DMS 273 treated with DMSO at 0.1 percent for 48 hours (cell line): Measurements from ENCODE around the gene HDC.

Experiments
- DNase-seq: peaks from one replicate; lab custom pipeline; 2025; lab: John Stamatoyannopoulos, UW

HDC gene, protein sequence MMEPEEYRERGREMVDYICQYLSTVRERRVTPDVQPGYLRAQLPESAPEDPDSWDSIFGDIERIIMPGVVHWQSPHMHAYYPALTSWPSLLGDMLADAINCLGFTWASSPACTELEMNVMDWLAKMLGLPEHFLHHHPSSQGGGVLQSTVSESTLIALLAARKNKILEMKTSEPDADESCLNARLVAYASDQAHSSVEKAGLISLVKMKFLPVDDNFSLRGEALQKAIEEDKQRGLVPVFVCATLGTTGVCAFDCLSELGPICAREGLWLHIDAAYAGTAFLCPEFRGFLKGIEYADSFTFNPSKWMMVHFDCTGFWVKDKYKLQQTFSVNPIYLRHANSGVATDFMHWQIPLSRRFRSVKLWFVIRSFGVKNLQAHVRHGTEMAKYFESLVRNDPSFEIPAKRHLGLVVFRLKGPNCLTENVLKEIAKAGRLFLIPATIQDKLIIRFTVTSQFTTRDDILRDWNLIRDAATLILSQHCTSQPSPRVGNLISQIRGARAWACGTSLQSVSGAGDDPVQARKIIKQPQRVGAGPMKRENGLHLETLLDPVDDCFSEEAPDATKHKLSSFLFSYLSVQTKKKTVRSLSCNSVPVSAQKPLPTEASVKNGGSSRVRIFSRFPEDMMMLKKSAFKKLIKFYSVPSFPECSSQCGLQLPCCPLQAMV

DNA sequence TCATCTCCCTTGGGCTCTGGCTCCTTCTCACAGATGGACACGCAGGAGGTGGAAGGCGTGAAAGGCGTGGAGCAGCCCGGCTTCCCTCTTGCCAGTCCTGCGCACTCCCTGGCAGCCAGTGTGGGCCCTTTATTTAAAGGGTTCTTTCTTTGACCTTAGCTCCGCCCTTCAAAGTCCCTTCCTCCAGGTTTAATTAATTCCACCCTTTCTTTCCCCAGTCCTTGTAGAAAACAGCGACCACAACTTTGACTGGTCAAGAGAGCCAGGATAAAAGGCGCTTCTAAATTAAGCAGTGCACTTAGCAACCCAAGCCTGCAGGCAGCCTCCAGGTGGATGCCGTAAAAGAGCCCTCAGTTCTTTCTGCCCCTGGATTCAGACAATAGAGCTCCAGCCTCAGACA is at the start of gene HDC:
Gene HDC, minus strand, starts transcription at position 107 of the 400 bp plus-strand sequence. Its CDS starts 103 bp downstream, at position 4.
- DNase-seq = no peak

DNA sequence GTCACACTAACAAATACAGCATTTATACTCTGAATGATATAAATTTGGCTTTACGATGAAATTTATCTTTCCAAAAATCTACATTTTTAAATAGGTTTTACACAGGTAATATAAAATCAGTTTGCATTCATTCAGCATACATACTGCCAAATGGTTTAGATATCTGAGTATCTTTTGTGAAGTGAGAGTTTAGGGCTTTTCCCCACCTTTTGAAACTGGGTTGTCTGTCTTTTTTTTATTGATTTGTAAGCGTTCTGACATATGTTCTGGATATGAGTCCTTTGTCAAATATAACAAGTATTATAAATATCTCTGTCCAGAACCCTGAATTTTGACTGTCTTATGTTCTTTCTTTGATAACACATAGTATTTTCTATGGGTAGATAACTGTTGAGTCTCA is 47.1 kb upstream of the HDC start:
- DNase-seq = no peak

DNA sequence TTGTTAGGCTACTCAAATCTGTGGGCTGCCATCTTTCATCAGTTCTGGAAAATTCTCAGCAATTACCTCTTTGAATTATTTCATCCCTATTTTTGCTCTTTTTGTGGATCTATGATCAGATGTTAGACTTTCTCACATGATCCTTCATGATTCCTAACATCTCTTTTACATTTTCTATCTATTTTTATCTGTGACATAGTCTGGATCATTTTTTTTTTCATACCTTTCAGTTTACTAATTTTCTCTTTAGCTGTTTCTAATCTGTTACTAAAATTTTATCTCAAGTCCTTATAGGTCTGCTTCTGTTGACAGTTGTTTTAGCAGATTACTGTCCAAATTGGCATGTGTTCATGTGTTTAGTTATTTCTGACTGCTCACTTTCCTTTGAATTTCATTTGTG is 42.3 kb upstream of the HDC start:
- DNase-seq = no peak

DNA sequence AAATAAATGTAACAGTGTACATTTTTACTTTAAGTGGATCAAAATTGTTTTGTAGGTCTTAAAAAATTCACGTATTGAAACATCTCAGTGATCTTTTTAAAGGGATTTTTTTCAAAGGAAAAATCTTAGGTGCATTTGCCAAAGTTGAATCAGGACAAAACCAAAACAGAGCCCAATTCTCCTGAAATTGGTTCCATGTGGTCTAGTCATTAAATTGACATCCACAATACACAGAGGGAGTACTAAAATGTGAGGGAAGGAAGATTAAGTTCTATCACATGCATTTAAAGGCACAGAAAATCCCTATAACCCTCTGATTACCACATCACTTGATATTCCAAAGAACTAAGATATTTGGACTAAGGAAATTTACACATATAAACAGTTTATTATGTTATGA is 39.3 kb upstream of the HDC start:
- DNase-seq = no peak

DNA sequence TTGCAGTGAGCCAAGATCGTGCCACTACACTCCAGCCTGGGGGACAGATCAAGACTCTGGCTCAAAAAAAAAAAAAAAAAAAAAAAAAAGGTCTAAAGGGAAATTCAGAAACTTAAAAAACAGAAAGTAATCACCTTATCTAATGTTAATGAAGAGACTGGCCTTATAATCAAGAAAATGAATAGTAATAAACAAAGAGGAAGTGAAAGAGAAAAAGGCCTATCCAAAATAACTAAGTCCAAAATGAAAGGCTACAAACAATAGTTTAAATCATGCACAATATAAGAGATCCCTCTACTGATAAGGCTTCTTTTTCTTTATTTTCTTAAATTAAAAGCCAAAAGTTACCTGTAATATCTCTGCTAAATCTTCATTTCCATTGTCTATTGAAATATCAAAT is 37.1 kb upstream of the HDC start:
- DNase-seq = no peak

DNA sequence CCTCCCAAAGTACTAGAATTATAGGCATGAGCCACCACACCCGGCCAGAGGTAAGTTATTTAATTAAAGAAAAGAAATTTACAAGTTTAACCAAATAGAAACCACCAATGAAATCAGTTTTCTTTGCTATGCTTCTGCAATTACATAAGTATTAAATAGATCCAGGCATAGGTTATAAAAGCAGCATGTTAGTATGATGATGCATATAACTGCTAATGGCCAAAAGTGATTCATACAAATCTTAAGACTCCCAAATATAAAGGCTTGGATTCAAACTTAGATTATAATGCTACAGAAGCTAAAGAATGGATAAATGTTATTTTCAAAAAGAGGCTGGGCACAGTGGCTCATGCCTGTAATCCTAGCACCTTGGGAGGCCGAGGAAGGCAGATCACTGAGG is 32.8 kb upstream of the HDC start:
- no peak for DNase-seq

DNA sequence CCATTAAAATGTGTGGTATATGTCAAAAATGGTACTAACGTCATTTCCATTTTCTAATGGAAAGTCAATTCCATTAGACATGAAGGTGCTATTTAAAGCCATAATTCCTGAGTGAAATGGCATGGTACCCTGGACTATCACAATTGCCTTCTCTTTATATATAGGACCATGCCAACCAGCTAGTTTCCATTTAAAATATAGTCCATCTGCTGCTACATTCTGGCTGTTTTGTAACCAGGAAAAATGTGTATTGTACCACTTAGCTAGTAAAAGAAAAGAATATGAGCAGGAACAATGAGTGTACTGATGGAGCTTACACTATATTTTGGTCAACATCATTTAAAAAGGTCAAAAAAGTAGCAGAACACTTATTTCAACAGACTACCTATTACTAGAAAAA is 30.4 kb upstream of the HDC start:
- no peak for DNase-seq

DNA sequence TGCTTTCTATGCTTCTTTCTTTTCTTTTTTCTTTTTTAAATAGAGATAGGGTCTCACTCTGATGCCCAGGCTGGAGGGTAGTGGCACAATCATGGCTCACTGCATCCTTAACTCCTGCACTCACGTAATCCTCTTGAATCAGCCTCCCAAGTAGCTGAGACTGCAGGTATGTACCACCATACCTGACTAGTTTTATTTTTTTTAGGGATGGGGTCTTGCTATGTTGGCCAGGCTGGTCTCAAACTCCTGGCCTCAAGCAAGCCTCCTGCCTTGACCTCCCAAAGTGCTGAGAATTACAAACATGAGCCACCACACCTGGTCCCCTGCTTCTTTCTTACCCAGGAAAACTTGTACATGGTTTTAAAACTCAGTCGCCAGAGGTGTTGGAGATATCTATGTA is 24.2 kb upstream of the HDC start:
- no peak for DNase-seq

DNA sequence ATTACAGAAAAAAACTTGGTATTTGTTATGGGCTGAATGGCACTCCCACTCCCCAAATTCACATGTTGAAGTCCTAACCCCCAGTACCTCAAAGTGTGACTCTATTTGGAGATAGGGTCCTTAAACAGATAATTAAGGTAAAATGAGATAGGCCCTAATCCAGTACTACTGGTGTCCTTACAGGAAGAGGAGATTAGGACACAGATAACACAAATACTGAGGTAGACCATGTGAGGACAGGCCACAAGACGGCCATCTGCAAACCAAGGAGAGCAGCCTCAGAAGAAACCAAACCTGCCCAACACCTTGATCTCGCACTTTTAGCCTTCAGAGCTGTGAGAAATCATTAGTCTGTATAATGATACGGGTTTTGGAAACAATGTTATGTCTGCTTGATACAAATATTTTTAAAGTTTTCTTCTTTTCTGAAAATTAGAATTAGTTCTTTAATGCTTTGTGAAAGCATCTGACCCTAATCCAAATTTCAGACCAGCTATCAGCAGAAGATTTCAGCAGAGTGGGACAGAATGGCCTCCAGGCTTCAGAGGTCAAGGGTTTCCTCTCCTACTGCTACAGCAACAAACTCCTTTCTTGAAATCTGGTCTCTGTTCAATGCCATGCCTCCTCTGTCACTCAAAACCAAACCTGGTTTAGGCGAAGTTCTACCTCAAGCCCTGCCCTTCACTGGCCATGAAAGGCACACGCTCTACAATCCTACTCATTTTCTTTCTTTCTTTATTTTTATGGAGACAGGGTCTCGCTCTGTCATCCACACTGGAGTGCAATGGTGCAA is 22.0 kb upstream of the HDC start:
- DNase-seq = no peak

DNA sequence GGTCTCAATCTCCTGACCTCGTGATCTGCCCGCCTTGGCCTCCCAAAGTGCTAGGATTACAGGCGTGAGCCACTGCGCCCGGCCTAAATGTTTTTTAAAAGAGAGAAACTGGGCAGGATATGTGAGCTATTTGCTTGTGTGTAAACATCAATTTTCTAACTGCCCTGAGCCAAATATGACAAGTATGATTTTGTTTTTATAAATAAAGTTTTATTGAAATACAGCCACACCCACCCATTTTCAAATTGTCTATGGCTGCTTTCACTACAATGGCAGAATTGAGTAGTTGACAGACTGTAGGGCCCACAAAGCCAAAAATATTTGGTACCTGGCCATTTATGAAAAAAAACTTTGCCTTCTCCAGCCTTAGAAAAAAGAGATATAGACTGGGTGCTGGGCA is 15.9 kb upstream of the HDC start:
- no peak for DNase-seq

DNA sequence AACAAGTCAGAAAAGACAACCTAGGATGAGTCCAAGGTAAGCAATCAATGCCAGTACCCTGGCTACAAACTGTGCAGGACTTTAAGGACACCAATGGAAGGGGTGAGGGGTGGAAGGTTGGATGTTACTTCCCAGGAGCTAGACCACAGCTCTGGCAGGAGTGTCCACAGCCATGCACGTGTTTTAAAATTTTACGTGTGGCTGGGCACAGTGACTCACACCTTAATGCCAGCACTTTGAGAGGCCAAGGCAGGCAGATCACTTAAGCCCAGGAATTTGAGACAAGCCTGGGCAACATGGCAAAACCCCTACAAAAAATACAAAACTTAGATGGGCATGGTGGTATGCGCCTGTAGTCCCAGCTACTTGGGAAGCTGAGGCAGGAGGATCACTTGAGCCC is 14.7 kb upstream of the HDC start:
- no peak for DNase-seq

DNA sequence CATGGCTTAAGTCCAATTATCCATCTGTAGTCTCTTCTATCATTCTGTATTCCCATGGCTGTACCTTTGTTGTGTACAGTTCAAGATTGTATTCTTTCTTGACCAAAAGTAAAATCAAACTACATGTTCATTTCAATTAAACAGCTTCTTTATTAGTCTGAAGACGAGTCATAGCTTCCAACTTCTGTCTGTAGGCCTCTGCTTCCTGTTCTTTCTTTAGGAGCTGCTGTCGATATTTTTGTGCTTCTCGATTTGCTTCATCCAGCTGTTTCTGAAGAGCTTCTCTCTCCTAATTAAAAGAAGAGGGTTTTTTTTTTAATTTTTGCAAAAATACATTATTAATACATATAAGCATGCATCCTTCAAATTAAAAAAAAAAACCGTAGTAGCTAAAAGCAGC is 13.0 kb upstream of the HDC start:
- DNase-seq = no peak

DNA sequence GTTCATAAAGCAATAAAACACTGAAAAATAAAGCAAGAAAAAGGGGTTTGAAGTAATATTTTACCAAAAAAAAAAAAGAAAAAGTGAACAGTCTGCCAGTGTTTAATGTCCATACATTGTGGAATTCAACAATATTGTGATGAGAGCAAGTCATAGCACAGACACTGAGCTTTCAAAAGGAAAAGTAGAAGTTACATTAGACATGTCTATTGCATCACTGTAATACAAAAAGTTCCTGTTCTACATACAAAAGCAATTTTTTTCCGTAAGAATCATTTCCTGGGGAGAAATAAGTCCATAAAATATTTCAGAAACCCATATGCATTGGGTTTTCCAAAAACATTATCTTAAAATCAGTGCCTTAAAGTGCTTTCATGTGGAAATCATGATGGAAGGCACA is 11.8 kb upstream of the HDC start:
- no peak for DNase-seq

DNA sequence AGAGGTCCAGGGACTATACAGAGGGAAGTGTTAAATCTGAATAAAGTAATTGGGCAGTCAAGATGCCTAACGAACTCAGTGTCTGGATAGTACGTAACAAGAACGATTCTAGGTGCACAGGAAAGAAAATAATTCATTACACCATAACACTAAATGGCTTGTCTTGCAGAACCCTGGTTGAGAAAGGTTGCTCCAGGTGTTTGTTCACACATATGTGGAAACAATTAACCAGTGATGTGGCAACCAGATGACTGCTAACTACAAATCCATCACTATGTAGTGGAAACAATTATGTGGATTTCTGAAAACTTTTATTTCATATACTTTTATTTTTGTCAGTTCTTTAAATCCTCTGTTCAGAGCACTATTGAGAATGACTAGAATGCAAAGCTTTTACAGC is 10.4 kb upstream of the HDC start:
- DNase-seq = no peak

DNA sequence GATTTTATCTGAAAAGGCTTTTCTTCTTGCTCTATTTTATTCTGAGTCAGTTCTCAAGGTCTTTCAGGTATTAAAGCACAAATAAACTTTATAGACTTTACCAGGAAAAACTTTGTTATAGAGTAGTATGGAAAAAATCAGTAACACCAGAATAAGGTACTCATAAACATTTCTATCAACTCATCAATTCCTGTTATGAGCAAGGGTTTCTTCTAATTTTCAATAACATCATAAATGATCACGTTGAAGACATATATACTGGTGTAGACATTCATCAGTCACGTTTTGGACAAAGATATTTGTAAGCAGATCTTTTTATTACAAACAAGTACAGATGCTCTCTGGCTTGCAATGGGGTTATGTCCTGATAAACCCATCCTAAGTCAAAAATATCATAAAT is 9.6 kb upstream of the HDC start:
- DNase-seq = no peak

DNA sequence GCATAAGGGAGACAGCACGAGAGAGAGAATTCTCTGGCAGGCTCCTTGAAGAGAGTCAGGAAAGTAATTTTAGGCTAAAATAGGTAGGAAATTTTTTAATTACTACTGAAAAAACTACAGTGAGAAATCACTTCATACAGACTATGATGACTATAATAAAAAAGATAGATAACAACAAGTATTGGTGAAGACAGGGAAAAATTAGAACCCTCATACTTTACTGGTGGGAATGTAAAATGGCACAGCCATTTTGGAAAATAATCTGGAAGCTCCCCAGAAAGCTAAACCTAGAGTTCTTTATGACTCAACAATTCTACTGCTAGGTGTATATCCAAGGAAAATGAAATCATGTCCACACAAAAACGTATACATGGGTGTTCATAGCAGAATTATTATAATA is 2.1 kb upstream of the HDC start:
- no peak for DNase-seq

DNA sequence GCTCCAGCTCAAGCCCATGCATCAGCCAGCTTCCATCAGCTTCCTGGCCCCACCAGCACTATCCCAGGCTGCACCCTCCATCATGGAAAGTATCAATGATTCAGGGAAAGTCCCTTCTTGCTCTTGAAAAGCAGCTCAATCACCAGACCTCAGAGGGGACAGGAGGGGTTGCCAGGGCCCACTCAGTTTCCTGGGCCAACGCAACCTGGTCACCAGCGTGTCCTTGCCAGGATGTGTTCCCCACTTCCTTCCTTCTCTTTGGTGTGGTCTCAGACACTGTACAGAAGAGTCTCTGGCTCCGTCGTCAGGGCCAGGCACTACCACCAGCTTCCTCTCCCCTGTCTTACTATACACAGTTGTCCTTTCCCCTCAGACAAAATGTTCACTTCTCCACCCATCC is 3.0 kb downstream of the HDC start:
- no peak for DNase-seq

DNA sequence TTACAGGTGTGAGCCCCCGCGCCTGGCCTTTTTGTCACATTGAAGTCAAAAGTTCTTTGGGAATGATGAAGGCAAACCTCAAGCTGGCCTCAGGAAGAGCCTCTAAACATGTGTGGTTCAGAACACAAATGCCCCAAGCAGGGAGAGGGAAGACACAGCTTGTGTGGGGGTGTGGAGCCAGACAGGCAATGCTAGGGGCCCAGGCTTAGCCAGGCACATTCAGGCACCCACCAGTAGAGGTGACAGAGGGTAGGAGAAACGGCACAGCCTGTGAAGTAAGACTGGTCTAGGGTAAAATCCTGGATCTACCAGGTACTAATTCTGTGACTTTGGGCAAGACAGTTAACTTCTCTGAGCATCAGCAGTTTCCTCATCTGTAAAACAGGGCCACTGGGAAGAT is 3.5 kb downstream of the HDC start:
- no peak for DNase-seq

DNA sequence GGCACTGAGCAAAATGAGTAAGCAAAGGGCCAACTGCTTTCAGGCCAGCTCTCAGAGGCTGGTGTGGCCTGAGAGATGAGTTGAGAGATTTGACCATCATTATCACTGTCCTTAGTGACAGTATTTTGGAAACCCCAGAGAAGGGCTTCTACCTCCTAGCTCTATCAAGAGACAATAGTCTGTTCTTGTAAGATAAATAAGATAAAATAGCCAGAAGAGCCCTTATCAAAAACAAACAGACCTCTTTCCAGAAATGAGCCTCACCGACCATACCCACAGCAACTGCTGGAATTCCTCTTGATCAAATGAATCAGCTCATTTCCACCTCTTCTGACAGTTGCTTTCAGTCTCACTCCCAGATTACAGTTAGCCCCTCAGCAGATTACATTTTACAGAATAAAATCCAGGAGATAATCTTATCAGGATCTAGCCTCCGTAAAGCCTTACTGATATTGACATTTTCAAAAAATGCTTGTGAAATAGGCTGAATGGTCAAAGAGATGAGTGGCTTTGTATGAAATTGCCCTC is 4.5 kb downstream of the HDC start:
- no peak for DNase-seq

DNA sequence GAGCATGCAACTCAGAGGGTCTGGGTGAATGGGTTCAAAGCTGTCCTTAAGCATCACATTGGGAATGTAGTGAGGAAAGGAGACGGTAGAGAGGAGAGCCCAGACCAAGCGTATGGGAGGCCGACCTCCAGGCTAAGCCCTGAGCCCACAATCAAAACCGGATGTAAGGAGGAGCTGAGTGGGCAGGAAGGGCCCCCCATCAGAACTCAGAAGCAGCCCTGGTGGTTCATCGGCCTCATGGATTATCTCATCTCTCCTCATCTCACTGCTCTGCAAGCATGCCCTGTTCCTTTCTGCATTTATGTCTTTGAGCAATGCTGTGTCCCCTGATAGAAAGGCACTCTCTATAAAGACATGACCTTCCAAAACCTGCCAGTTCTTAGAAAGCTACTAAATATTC is 6.2 kb downstream of the HDC start:
- no peak for DNase-seq

DNA sequence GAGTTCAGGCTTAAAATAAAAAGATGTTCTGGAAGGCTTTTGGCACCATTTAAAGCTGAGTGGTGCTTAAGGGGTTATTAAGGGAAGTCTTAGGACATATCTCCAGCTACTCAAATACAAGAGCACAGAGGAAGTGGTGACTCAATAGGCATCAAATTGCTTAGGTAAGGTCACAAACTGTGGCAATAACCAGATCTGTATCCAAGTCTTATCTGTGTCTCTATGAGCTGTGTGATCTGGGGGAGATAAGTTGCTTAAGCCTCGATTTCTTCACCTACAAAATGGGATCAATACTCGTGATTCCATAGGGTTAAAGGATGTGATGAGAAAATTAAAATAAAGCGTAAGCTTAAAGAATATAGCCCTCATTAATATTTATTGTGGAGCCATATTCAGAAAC is 7.6 kb downstream of the HDC start:
- DNase-seq = no peak

DNA sequence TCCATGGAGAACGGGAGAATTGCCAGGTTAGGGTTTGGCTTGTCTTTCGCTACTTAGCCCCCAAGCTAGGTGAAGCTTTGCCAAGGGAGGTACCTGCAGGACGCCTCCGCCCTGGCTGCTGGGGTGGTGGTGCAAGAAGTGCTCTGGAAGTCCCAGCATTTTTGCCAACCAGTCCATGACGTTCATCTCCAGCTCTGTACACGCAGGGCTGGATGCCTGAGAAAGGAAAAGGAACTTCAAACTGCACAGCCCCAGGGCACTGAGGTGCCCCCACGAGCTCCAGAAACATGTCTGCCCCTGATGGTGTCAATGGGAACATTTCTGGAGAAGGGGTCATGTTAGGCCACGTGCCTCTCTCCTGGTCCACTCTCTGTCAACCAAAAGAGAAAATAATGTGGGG is 8.2 kb downstream of the HDC start:
- no peak for DNase-seq
